Upper lobe of left lung (tissue), 4 donors: Measurements from ENCODE around the gene RANBP9.

ENCODE experiments used
- POLR2A ChIP-seq, 4 donors: fragments of 450-650 bp; IDR thresholded peaks; one replicate each; pipeline ENCODE4 v1.5.1; 2016 to 2017; ENCODE audit warnings: antibody characterized with exemption in 4 of 4, mild to moderate bottlenecking in 2 of 4
- TF ChIP-seq, protein P1 (sequence below), 6 experiments: fragments of 450-650 bp in 4 of 6; fragments of 200-600 bp in 2 of 6; sonication (generic) in 2 of 6; IDR thresholded peaks; one replicate each; pipeline ENCODE4 v1.5.1; 2016 to 2019; ENCODE audit warnings: antibody characterized with exemption in 6 of 6

- TF ChIP-seq, protein P1, sequence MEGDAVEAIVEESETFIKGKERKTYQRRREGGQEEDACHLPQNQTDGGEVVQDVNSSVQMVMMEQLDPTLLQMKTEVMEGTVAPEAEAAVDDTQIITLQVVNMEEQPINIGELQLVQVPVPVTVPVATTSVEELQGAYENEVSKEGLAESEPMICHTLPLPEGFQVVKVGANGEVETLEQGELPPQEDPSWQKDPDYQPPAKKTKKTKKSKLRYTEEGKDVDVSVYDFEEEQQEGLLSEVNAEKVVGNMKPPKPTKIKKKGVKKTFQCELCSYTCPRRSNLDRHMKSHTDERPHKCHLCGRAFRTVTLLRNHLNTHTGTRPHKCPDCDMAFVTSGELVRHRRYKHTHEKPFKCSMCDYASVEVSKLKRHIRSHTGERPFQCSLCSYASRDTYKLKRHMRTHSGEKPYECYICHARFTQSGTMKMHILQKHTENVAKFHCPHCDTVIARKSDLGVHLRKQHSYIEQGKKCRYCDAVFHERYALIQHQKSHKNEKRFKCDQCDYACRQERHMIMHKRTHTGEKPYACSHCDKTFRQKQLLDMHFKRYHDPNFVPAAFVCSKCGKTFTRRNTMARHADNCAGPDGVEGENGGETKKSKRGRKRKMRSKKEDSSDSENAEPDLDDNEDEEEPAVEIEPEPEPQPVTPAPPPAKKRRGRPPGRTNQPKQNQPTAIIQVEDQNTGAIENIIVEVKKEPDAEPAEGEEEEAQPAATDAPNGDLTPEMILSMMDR (IDR thresholded peaks at IDR 0.05) = no peak
- TF ChIP-seq POLR2A (IDR thresholded peaks at IDR 0.05) = no peak
Observed at GRCh38 chr6:13655700-13656099, 55.9 kb downstream of the RANBP9 start.
